ENCODE data around the gene IMPA2.

GRCh38 chr18:11991021-11991795 lies 9.9 kb downstream of the IMPA2 start:
- TF ChIP-seq EZH2 (IDR thresholded peaks at IDR 0.05; ENCODE audit: low read length): no peak
- TF ChIP-seq, protein P1, sequence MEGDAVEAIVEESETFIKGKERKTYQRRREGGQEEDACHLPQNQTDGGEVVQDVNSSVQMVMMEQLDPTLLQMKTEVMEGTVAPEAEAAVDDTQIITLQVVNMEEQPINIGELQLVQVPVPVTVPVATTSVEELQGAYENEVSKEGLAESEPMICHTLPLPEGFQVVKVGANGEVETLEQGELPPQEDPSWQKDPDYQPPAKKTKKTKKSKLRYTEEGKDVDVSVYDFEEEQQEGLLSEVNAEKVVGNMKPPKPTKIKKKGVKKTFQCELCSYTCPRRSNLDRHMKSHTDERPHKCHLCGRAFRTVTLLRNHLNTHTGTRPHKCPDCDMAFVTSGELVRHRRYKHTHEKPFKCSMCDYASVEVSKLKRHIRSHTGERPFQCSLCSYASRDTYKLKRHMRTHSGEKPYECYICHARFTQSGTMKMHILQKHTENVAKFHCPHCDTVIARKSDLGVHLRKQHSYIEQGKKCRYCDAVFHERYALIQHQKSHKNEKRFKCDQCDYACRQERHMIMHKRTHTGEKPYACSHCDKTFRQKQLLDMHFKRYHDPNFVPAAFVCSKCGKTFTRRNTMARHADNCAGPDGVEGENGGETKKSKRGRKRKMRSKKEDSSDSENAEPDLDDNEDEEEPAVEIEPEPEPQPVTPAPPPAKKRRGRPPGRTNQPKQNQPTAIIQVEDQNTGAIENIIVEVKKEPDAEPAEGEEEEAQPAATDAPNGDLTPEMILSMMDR (optimal IDR thresholded peaks at IDR 0.05 in 1 of 3, IDR thresholded peaks at IDR 0.05 in 1 of 3, conservative IDR thresholded peaks at IDR 0.05 in 1 of 3; ENCODE audit: extremely low read depth in 1 of 3, insufficient read depth in 2 of 3, low read length in 3 of 3): no peak

Measured in keratinocyte (primary cell).